ENCODE measurements around the gene DSC3. TPM values are rescaled to one million over a fixed set of nuclear protein-coding genes. Genes with fewer than 3 reads are reported as not detected.
A peak's percentile ranks its signal among the peaks of the same experiment; 100 is the strongest.

The DSC3 gene
- total RNA-seq, 1 donor from 2014 or later: 86.9 TPM

DNA sequence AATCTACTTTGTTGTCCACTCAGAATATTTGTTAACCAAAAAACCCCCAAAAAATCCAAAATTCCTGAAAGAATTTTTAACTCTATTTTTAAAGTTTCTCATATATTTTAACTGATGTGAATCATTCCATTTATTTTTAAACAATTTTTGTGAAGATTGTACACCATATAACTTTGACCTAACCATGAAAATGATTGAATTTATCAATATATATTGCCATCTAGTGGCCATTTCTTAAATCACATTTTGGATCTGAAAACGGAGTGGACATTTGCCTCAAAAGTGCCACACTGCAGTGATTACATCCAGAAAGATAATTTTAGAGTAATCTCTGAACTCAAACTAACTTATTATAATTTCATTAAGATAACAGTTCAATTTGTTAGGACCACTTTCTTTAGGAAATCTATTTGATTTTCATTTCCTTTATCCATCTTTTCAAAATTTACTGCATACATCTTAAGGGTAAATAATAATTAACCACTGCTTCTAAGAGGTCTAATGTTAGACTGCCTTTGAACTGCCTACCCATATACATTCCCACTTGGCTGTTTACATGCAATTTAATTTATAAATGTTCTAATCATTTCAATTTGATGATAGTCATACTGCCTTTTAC, 71.1 kb downstream of the DSC3 start:
- peak; percentile 44 for DNase-seq (ENCODE audit: low spot score)

GRCh38 chr18:30970196-30970816, 72.2 kb downstream of the DSC3 start:
- DNase-seq (ENCODE audit: low spot score): peak; percentile 60

GRCh38 chr18:30969670-30970170, 72.8 kb downstream of the DSC3 start:
- no peak for DNase-seq (ENCODE audit: low spot score)

DNA sequence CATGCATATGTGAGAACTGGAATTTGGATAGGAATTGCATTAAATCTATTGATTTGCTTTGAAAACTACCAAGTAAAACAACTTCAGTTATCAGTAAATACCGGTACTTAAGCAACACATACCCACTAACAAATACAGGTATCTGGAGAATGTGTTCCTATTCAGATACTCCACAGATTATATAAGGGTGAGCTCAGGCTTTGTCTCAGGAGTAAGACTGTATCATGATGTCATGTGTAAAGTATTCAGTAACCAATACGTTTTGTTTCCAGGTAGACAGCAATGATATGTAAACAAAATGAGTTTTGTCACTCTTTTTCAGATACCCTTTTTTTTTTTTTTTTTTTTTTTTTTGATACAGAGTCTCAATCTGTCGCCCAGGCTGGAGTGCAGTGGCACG, 74.8 kb downstream of the DSC3 start:
- DNase-seq (ENCODE audit: low spot score): no peak

GRCh38 chr18:30965237-30965636, 77.3 kb downstream of the DSC3 start:
- no peak for DNase-seq (ENCODE audit: low spot score)

- no peak for DNase-seq (ENCODE audit: low spot score)
Measured at GRCh38 chr18:30960661-30961060, 81.9 kb downstream of the DSC3 start.

DNA sequence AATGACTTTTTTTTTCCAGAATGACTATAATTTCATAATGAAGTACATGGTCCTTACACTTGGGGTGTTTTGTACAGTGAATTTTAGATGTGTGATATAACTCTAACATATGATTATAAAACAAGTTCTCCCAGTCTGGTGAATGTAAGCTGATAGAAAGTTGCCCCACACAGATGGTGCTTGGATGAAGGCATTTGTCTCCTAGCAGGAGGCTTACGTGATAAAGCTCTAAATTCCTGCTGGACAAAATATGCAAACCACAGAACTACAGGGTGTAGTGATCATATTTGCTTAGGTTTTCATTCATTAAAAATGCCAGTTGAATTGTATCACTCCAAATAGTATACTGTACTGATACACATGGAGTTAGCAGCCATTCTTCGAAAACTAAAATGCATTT, 85.5 kb downstream of the DSC3 start:
- DNase-seq (ENCODE audit: low spot score): peak; percentile 38

DNA sequence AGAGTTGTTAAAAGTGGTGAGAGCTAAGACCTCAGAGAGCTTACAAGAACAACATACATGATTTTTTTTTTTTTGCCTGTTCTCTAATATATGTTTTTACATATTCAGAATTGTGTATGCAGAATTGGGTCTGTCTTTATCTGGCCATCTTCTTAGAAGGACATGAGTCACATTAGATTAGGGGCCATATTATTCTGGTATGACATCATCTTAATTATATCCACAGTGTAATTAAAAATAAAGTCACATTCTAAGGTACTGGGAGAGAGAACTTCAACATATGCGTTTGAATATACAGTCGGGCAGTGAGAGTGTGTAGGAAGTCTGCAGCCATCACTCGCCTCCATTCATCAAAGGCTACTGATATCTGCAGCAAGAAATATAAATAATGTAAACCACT, 88.3 kb downstream of the DSC3 start:
- no peak for DNase-seq (ENCODE audit: low spot score)

DNA sequence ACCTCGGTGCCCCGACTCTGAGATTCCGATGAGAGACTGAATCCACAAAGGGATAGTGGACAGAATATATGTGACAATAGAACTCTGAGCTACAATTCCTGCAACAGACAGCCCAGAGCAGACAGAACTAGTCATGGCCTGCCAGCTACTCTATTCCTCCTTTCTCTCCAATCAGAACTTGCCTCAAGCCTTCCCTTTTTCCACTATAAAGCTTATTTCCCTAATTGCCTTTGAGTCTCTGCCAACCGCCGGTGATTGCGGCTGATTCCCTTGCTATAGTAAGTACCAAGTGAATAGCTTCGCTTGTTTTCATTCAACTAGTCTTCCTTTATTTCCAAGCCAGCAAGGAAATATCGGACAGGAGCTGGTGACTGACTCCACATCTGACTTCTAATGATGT, 96.8 kb downstream of the DSC3 start:
- no peak for DNase-seq (ENCODE audit: low spot score)

GRCh38 chr18:30944773-30945417, 97.6 kb downstream of the DSC3 start:
- no peak for DNase-seq (ENCODE audit: low spot score)

GRCh38 chr18:30940952-30941539, 101.5 kb downstream of the DSC3 start:
- DNase-seq (ENCODE audit: low spot score): no peak

Other genes with a start within 250 kb of the DSC3 start
- gene DSC2, start 59.7 kb upstream of the DSC3 start, total RNA-seq (ENCODE audit: insufficient read depth, low replicate concordance): 27.7 TPM
- gene DSC1, start 120.1 kb upstream of the DSC3 start, total RNA-seq (ENCODE audit: insufficient read depth, low replicate concordance): 19.3 TPM

All from umbilical cord (tissue), 2 donors.